Mesendoderm (in vitro differentiated cells): ENCODE results near the gene GPNMB.

ENCODE experiments used
- DNase-seq: peaks from one replicate; pipeline ENCODE4 v3.0.0; 2013
- H2AK5ac ChIP-seq: 2 replicates; pipeline ENCODE4 v1.6.1; 2013; ENCODE audit warnings: low read length, inconsistent platforms
- H2BK120ac ChIP-seq: 2 replicates; pipeline ENCODE4 v1.6.1; 2013; ENCODE audit warnings: low read depth, mild to moderate bottlenecking, low read length, moderate library complexity, mixed read lengths
- H2BK15ac ChIP-seq: replicated peaks from 2 replicates; pipeline ENCODE4 v1.6.1; 2013; ENCODE audit warnings: low read depth, mild to moderate bottlenecking, moderate library complexity
- H2BK5ac ChIP-seq: 2 replicates; pipeline ENCODE4 v1.6.1; 2013; ENCODE audit warnings: low read length, inconsistent platforms
- H3K18ac ChIP-seq: 2 replicates; pipeline ENCODE4 v1.6.1; 2013; ENCODE audit warnings: mild to moderate bottlenecking, low read length, mixed read lengths
- H3K23ac ChIP-seq: one replicate; pipeline ENCODE4 v1.6.1; 2013; ENCODE audit warnings: low read length
- H3K27ac ChIP-seq: 2 replicates; pipeline ENCODE4 v1.5.1; 2013; ENCODE audit warnings: low read depth, mild to moderate bottlenecking, inconsistent platforms, low read length, moderate library complexity
- H3K27me3 ChIP-seq: 2 replicates; pipeline ENCODE4 v1.6.1; 2013; ENCODE audit warnings: low read length, control low read depth, mild to moderate bottlenecking, inconsistent platforms; ENCODE audit not compliant: insufficient read depth, poor library complexity
- H3K36me3 ChIP-seq: 2 replicates; pipeline ENCODE4 v1.6.1; 2013; ENCODE audit warnings: low read length, inconsistent platforms; ENCODE audit not compliant: control insufficient read depth, insufficient read depth
- H3K4ac ChIP-seq: one replicate; pipeline ENCODE4 v1.6.1; 2013; ENCODE audit warnings: low read depth, mild to moderate bottlenecking, low read length, moderate library complexity
- H3K4me1 ChIP-seq: 2 replicates; pipeline ENCODE4 v1.6.1; 2013; ENCODE audit warnings: low read depth, low read length, inconsistent platforms; ENCODE audit not compliant: control insufficient read depth
- H3K4me2 ChIP-seq: 2 replicates; pipeline ENCODE4 v1.6.1; 2013; ENCODE audit warnings: low read length
- H3K4me3 ChIP-seq: 2 replicates; pipeline ENCODE4 v1.5.1; 2013; ENCODE audit warnings: mild to moderate bottlenecking, low read length
- H3K56ac ChIP-seq: one replicate; pipeline ENCODE4 v1.6.1; 2013; ENCODE audit warnings: low read length
- H3K79me1 ChIP-seq: 2 replicates; pipeline ENCODE4 v1.6.1; 2013; ENCODE audit warnings: low read length, inconsistent platforms
- H3K79me2 ChIP-seq: 2 replicates; pipeline ENCODE4 v1.6.1; 2013; ENCODE audit warnings: mild to moderate bottlenecking, low read length; ENCODE audit not compliant: control insufficient read depth, insufficient read depth
- H3K9ac ChIP-seq: 2 replicates; pipeline ENCODE4 v1.6.1; 2013; ENCODE audit warnings: low read length, inconsistent platforms
- H4K5ac ChIP-seq: one replicate; pipeline ENCODE4 v1.6.1; 2013; ENCODE audit warnings: low read length
- H4K8ac ChIP-seq: one replicate; pipeline ENCODE4 v1.6.1; 2013; ENCODE audit warnings: low read depth, mild to moderate bottlenecking, control low read depth, low read length, moderate library complexity
- WGBS: extraction: QIAGEN DNeasy Blood & Tissue Kit; methylation state at CpG from one replicate; pipeline ENCODE4 v1.1.7; 2013; ENCODE audit warnings: low lambda C conversion rate, missing lambda C conversion rate; ENCODE audit not compliant: insufficient coverage; ENCODE audit errors: extremely low coverage; 5-methylcytosine and 5-hydroxymethylcytosine counted together

GPNMB gene

DNA sequence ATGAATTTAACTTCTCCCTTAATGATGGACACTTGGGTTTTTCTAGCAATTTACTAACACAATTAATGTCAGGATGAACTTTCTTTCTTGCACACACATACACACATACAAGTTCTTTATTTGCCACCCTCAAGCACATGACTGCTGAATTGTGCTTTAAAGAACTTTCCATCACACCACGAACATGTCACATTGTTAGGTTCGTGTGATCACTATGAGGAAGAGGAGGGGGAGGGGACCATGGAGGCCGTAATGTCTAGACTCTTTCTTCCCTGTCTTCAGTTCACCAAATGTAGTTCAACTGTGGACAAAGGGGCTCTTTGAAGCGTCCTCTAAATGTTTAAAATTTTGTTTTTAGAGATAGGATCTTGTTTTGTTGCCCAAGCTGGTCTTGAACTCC, 33.7 kb upstream of the GPNMB start:
- Histone ChIP-seq H3K23ac (no peak overlapping the region), H2AK5ac (no peak overlapping the region), H3K4me2 (no peak overlapping the region), H2BK120ac (no peak overlapping the region), H3K36me3 (no peaks in the 10 kb centered on the region), H3K4me1 (no peaks in the 10 kb centered on the region), H3K4me3 (no peak overlapping the region), H3K27me3 (no peaks in the 10 kb centered on the region), H3K18ac (no peak overlapping the region), H3K79me1 (no peaks in the 10 kb centered on the region), H3K4ac (no peak overlapping the region), H4K8ac (no peak overlapping the region), H3K27ac (no peak overlapping the region), H4K5ac (no peak overlapping the region), H3K9ac (no peak overlapping the region), H3K79me2 (no peaks in the 10 kb centered on the region), H2BK15ac (no peak overlapping the region), H3K56ac (no peak overlapping the region), H2BK5ac (no peak overlapping the region)
- DNase-seq: no peak
- WGBS: no CpG with 5 or more reads among the region's 4 CpGs

DNA sequence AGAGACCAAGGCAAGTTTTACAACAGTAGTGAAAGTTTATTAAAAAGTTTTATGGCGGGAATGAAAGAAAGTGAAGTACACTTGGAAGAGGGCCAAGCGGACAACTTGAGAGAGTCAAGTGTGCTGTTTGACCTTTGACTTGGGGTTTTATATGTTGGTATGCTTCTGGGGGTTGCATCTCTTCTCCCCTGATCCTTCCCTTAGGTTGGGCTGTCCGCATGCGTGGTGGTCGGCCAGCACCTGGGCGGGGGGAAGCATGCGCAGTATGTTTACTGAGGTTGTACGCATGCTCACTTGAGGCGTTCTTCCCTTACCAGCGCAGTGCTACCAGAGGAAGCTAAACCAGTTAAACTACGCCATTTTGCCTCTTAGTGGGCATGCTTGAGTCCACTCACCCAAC, 32.8 kb upstream of the GPNMB start:
- no CpG with 5 or more reads among the region's 11 CpGs for WGBS
- no peak overlapping the region for H4K8ac ChIP-seq
- H3K9ac ChIP-seq: no peak overlapping the region

DNA sequence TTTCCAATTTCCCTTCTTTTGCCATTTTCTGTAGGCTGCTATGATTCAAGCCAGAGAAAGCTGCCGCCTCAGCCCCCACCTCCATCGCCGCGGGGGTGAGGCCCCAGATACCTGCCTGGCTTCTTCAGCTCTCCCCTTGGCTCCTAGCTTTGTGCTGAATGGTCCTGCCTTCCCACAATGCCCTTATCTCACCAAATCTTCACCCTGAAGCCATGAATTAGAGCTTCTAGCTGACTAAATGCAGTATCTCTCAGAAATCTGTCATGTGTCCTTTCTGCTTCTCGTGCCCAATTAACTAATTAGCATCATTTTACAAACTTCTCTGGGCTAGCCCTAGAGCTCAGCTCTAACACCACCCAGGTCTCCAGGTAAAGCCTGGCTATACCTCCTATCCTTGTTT, 32.2 kb upstream of the GPNMB start:
- no peak overlapping the region for H3K4ac ChIP-seq
- H2BK15ac ChIP-seq: no peak overlapping the region
- no peak for DNase-seq
- no peak overlapping the region for H2BK5ac ChIP-seq
- no peaks in the 10 kb centered on the region for H3K79me2 ChIP-seq
- no peaks in the 10 kb centered on the region for H3K36me3 ChIP-seq
- H3K4me2 ChIP-seq: no peak overlapping the region
- no peaks in the 10 kb centered on the region for H3K4me1 ChIP-seq
- H3K4me3 ChIP-seq: no peak overlapping the region
- no peak overlapping the region for H2AK5ac ChIP-seq
- no peaks in the 10 kb centered on the region for H3K27me3 ChIP-seq
- H3K18ac ChIP-seq: no peak overlapping the region
- no peak overlapping the region for H3K56ac ChIP-seq
- no peak overlapping the region for H3K9ac ChIP-seq
- WGBS: no CpG with 5 or more reads among the region's 5 CpGs
- no peak overlapping the region for H3K23ac ChIP-seq
- no peaks in the 10 kb centered on the region for H3K79me1 ChIP-seq
- H4K8ac ChIP-seq: no peak overlapping the region
- H3K27ac ChIP-seq: no peak overlapping the region
- no peak overlapping the region for H2BK120ac ChIP-seq
- no peak overlapping the region for H4K5ac ChIP-seq

More for the DNA sequence above, 32.8 kb upstream of the GPNMB start:
- H2AK5ac ChIP-seq: no peak overlapping the region
- H3K79me1 ChIP-seq: no peaks in the 10 kb centered on the region
- H3K4ac ChIP-seq: no peak overlapping the region
- H3K27ac ChIP-seq: no peak overlapping the region
- H3K4me3 ChIP-seq: no peak overlapping the region
- no peak overlapping the region for H3K23ac ChIP-seq
- H3K79me2 ChIP-seq: no peaks in the 10 kb centered on the region
- no peak overlapping the region for H2BK5ac ChIP-seq
- no peak for DNase-seq
- H3K18ac ChIP-seq: no peak overlapping the region
- H3K36me3 ChIP-seq: no peaks in the 10 kb centered on the region
- H2BK15ac ChIP-seq: no peak overlapping the region
- H3K56ac ChIP-seq: no peak overlapping the region
- H3K4me1 ChIP-seq: no peaks in the 10 kb centered on the region
- no peak overlapping the region for H4K5ac ChIP-seq
- H3K4me2 ChIP-seq: no peak overlapping the region
- no peaks in the 10 kb centered on the region for H3K27me3 ChIP-seq
- no peak overlapping the region for H2BK120ac ChIP-seq

DNA sequence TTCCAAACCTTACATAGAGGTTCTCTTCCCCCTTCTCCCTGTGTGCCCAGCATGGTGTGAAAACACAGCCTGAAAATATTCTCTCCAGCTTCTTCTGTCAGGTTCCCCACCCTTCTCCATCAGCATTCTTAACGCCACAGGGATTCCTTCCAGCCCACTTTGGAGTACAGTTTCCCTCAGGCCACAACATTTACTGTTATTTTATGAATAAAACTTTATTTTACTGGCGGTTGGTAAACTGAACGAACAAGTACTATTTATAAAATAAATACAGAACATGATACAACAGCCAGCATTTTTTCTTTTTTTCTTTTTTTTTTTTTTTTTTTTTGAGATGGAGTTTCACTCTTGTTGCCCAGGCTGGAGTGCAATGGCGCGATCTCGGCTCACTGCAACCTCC, 31.6 kb upstream of the GPNMB start:
- Histone ChIP-seq H3K27me3 (no peaks in the 10 kb centered on the region), H3K56ac (no peak overlapping the region), H2BK120ac (no peak overlapping the region), H3K79me2 (no peaks in the 10 kb centered on the region), H3K4ac (no peak overlapping the region), H3K4me3 (no peak overlapping the region), H4K5ac (no peak overlapping the region), H3K79me1 (no peaks in the 10 kb centered on the region), H3K36me3 (no peaks in the 10 kb centered on the region), H2AK5ac (no peak overlapping the region), H3K18ac (no peak overlapping the region), H3K27ac (no peak overlapping the region), H2BK5ac (no peak overlapping the region), H4K8ac (no peak overlapping the region), H3K4me1 (no peaks in the 10 kb centered on the region), H3K23ac (no peak overlapping the region), H2BK15ac (no peak overlapping the region), H3K9ac (no peak overlapping the region), H3K4me2 (no peak overlapping the region)
- no peak for DNase-seq
- WGBS: no CpG with 5 or more reads among the region's 6 CpGs

DNA sequence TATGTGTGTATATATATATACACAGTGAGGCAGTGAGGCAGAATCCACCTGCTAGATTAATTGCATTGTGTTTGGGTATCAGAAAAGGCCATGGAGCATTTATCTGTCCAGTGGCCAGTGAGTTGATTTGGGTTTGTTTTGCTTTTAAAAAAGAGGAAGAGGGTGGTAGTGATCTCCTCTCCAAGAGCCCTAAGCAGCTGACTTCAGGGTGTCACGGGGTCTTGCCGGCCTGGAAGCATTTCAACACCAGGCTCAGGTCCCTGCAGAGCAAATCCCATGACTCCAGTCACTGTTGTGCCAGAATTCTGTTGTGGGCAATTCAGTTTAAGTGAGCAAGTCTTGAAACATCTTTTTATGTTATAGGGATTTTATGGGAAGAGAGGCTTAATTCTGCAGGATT, 30.6 kb upstream of the GPNMB start:
- WGBS: no CpG with 5 or more reads among the region's 2 CpGs
- Histone ChIP-seq H3K27ac (no peak overlapping the region), H4K8ac (no peak overlapping the region), H4K5ac (no peak overlapping the region), H3K4ac (no peak overlapping the region), H3K79me2 (no peaks in the 10 kb centered on the region), H3K27me3 (no peaks in the 10 kb centered on the region), H2BK5ac (no peak overlapping the region), H2AK5ac (no peak overlapping the region), H3K23ac (no peak overlapping the region), H3K56ac (no peak overlapping the region), H2BK15ac (no peak overlapping the region), H3K36me3 (no peaks in the 10 kb centered on the region), H3K4me1 (no peaks in the 10 kb centered on the region), H2BK120ac (no peak overlapping the region), H3K18ac (no peak overlapping the region), H3K9ac (no peak overlapping the region), H3K4me3 (no peak overlapping the region), H3K4me2 (no peak overlapping the region), H3K79me1 (no peaks in the 10 kb centered on the region)
- DNase-seq: no peak

DNA sequence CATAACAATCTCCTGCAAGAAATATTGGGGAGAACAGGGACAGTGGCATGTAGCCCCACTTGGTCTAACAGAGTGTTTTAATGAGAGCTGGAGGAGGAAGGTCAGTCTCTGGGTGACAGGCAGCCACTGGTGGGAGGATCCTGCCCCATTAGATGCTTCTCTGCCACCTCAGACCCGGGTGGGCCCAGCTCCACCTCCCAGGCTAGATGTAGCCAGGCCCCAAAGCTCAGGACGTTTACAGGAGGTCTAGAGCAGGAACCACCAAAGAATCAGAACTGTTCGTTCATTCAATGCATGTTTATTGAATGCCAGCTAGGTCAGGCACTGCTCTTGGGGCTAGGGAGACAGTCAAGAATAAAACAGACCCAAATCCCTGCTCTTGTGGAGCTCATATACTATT, 28.4 kb upstream of the GPNMB start:
- no peak overlapping the region for H2AK5ac ChIP-seq
- no peak overlapping the region for H2BK120ac ChIP-seq
- WGBS: no CpG with 5 or more reads among the region's 3 CpGs

More for the DNA sequence above, 28.4 kb upstream of the GPNMB start:
- no peak overlapping the region for H3K9ac ChIP-seq
- no peaks in the 10 kb centered on the region for H3K36me3 ChIP-seq
- H3K56ac ChIP-seq: no peak overlapping the region
- H3K79me1 ChIP-seq: no peaks in the 10 kb centered on the region
- H3K4ac ChIP-seq: no peak overlapping the region
- no peaks in the 10 kb centered on the region for H3K79me2 ChIP-seq
- no peaks in the 10 kb centered on the region for H3K27me3 ChIP-seq
- no peak overlapping the region for H3K27ac ChIP-seq
- H3K18ac ChIP-seq: no peak overlapping the region
- no peak overlapping the region for H3K4me2 ChIP-seq
- DNase-seq: no peak
- no peak overlapping the region for H2BK15ac ChIP-seq
- H3K4me3 ChIP-seq: no peak overlapping the region
- no peak overlapping the region for H4K5ac ChIP-seq
- H4K8ac ChIP-seq: no peak overlapping the region
- no peak overlapping the region for H2BK5ac ChIP-seq
- no peaks in the 10 kb centered on the region for H3K4me1 ChIP-seq
- no peak overlapping the region for H3K23ac ChIP-seq
